ENCODE measurements around the gene NFATC3.

Gene NFATC3

GRCh38 chr16:68073902-68074760 lies 11.0 kb upstream of the NFATC3 start:
- no peak for DNase-seq

GRCh38 chr16:68074850-68075555 lies 10.2 kb upstream of the NFATC3 start:
- DNase-seq = no peak

- DNase-seq = no peak
Observed at GRCh38 chr16:68075980-68076379, 9.2 kb upstream of the NFATC3 start.

GRCh38 chr16:68076560-68076959 lies 8.6 kb upstream of the NFATC3 start:
- DNase-seq = no peak

- no peak for DNase-seq
Observed at GRCh38 chr16:68077866-68078700, 7.1 kb upstream of the NFATC3 start.

GRCh38 chr16:68078701-68079375 lies 6.3 kb upstream of the NFATC3 start:
- no peak for DNase-seq

GRCh38 chr16:68079376-68079625 lies 5.9 kb upstream of the NFATC3 start:
- DNase-seq = no peak

GRCh38 chr16:68079626-68080344 lies 5.4 kb upstream of the NFATC3 start:
- no peak for DNase-seq

- DNase-seq = no peak
Observed at GRCh38 chr16:68081861-68082628, 3.1 kb upstream of the NFATC3 start.

- no peak for DNase-seq
Observed at GRCh38 chr16:68082629-68083238, 2.4 kb upstream of the NFATC3 start.

GRCh38 chr16:68083239-68083781 lies 1.9 kb upstream of the NFATC3 start:
- no peak for DNase-seq

- DNase-seq = peak; percentile 41
Observed at GRCh38 chr16:68083861-68084503, 1.2 kb upstream of the NFATC3 start.

- peak; percentile 92 for DNase-seq
Observed at GRCh38 chr16:68084504-68085258, 489 bp upstream of the NFATC3 start.

GRCh38 chr16:68086336-68086841 lies 1.2 kb downstream of the NFATC3 start:
- DNase-seq = peak; percentile 7

- DNase-seq = no peak
Observed at GRCh38 chr16:68086860-68087268, 1.7 kb downstream of the NFATC3 start.

GRCh38 chr16:68087688-68088087 lies 2.5 kb downstream of the NFATC3 start:
- DNase-seq = no peak

- no peak for DNase-seq
Observed at GRCh38 chr16:68088130-68088972, 3.2 kb downstream of the NFATC3 start.

GRCh38 chr16:68089067-68089466 lies 3.9 kb downstream of the NFATC3 start:
- DNase-seq = no peak
